K562 treated with DMSO at 1 percent for 4 hours (cell line): Measurements from ENCODE around the gene B3GALNT1. TPM values are rescaled to one million over a fixed set of nuclear protein-coding genes. Genes with fewer than 3 reads are reported as not detected.

Source experiments
- total RNA-seq: library from RNA; unstranded; fragments of 300-600 nt; gene quantifications from 2 replicates; pipeline ENCODE4 v1.2.3, GENCODE V29; 2022; ENCODE audit not compliant: insufficient read depth

The B3GALNT1 gene
- total RNA-seq: 0.34 and 0.95 TPM in 2 replicates

GRCh38 chr3:161104561-161105551, at the start of gene B3GALNT1:
B3GALNT1 (minus strand) TSS chr3:161105349; CDS start chr3:161086754, 18,595 bp downstream.

Other genes with a start within 250 kb of the B3GALNT1 start
- gene NMD3, start 116.0 kb upstream of the B3GALNT1 start, total RNA-seq: 40.3 and 57.6 TPM in 2 replicates